HG02943 (cell line): Measurements from ENCODE around the gene TCF7L2.

Experiments used
- ATAC-seq: cut with Tn5 transposase; IDR thresholded peaks from one replicate; pipeline ENCODE4 v1.9.1; 2021; ENCODE audit warnings: mild to moderate bottlenecking, low read depth, moderate library complexity; ENCODE audit not compliant: unreplicated experiment

The TCF7L2 gene

GRCh38 chr10:113019692-113020474 is 69.8 kb downstream of the TCF7L2 start:
- ATAC-seq: no peak

GRCh38 chr10:113020475-113020753 is 70.4 kb downstream of the TCF7L2 start:
- no peak for ATAC-seq

GRCh38 chr10:113020838-113021237 is 70.8 kb downstream of the TCF7L2 start:
- no peak for ATAC-seq

GRCh38 chr10:113021268-113022040 is 71.4 kb downstream of the TCF7L2 start:
- no peak for ATAC-seq

- no peak for ATAC-seq
Observed at GRCh38 chr10:113022265-113022664, 72.2 kb downstream of the TCF7L2 start.

GRCh38 chr10:113023017-113023416 is 73.0 kb downstream of the TCF7L2 start:
- no peak for ATAC-seq

GRCh38 chr10:113024930-113025329 is 74.9 kb downstream of the TCF7L2 start:
- ATAC-seq: no peak

GRCh38 chr10:113025487-113025886 is 75.4 kb downstream of the TCF7L2 start:
- no peak for ATAC-seq

GRCh38 chr10:113026679-113027078 is 76.6 kb downstream of the TCF7L2 start:
- no peak for ATAC-seq

GRCh38 chr10:113027230-113027573 is 77.2 kb downstream of the TCF7L2 start:
- ATAC-seq: no peak

- no peak for ATAC-seq
Observed at GRCh38 chr10:113027574-113028455, 77.8 kb downstream of the TCF7L2 start.

GRCh38 chr10:113028456-113029440 is 78.7 kb downstream of the TCF7L2 start:
- no peak for ATAC-seq

GRCh38 chr10:113030453-113030852 is 80.4 kb downstream of the TCF7L2 start:
- no peak for ATAC-seq

GRCh38 chr10:113031147-113031546 is 81.1 kb downstream of the TCF7L2 start:
- no peak for ATAC-seq

- ATAC-seq: no peak
Observed at GRCh38 chr10:113033991-113034390, 83.9 kb downstream of the TCF7L2 start.

- no peak for ATAC-seq
Observed at GRCh38 chr10:113035732-113036312, 85.8 kb downstream of the TCF7L2 start.

- ATAC-seq: no peak
Observed at GRCh38 chr10:113036619-113037018, 86.6 kb downstream of the TCF7L2 start.

GRCh38 chr10:113037218-113037617 is 87.2 kb downstream of the TCF7L2 start:
- no peak for ATAC-seq

- ATAC-seq: no peak
Observed at GRCh38 chr10:113038183-113038582, 88.1 kb downstream of the TCF7L2 start.

GRCh38 chr10:113038985-113039384 is 88.9 kb downstream of the TCF7L2 start:
- no peak for ATAC-seq
